A204.1 (cell line): Measurements from ENCODE around the gene GRM8.

Source experiments
- FAIRE-seq: peaks from 2 replicates; lab custom pipeline; 2012; peaks lifted over from hg19 to GRCh38; lab: Jason Lieb, UNC

The GRM8 gene

GRCh38 chr7:127146746-127147536 lies 105.8 kb downstream of the GRM8 start:
- no peak for FAIRE-seq

DNA sequence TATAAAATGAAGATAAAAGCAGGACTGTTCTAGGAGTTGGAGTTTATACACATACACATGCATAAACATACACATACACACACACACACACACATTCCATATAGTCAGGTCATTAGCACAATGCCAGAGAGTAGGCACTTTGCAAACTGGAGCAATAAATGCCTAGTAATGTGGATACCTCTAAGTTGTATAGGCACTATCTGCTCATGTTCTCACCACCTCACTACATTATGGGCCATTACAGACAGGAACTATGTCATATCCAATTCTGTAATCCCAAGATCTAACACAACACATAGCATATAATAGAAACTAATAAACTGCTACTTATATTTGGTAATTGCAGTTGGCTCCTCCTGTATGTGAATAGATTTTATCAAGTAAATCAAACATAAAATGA lies 115.6 kb downstream of the GRM8 start:
- no peak for FAIRE-seq

DNA sequence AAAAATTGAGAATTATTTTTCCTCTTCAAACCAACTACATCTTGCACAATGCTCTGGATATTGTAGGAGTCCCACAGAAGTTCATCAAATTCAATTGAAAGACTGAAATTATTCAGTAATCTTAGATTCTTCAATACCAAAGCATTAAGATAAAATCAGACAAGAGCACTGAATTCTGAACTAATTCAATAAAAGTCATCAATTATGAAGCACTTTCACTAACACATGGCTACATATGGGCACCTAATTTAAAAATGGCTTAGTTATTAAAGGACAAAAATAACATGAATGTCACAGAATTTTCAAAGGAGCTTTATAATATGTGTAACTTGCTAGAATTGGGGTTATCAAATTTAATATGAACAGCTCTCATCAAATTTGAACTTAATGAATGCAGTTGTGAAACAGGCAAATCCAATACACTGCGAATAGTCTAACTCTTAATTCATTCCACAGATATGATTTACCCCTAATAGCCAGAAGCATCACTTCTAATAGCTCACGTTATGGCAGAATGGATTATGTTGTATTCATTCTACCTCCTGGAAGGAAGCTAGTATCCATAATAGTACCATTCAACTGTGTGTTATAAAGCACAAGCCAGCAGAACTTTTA lies 116.8 kb downstream of the GRM8 start:
- no peak for FAIRE-seq

GRCh38 chr7:127123220-127123619 lies 129.5 kb downstream of the GRM8 start:
- no peak for FAIRE-seq

GRCh38 chr7:127119517-127119916 lies 133.2 kb downstream of the GRM8 start:
- FAIRE-seq = no peak

GRCh38 chr7:127114742-127115265 lies 137.9 kb downstream of the GRM8 start:
- FAIRE-seq = no peak

DNA sequence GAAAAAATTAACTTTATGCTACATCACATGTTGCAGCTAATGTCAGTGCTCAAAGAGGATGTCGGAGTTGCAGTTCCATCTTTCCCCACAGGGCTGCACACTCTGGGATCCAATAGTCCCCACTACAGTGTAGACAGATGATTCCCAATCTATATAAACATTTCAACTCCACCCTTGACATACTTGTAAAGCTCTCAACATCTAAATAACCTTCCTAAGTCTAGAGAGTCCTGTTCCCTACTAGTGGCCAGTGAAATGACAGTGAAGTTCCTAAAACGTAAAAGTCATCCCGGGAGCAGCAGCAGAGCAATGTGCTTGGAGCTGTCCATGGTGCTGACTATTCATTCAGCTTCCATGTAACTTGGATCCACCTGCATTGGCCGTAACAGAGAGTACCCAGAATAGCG lies 145.1 kb downstream of the GRM8 start:
- FAIRE-seq = no peak

- FAIRE-seq = no peak
Observed at GRCh38 chr7:127093340-127093739, 159.4 kb downstream of the GRM8 start.

GRCh38 chr7:127091620-127092019 lies 161.1 kb downstream of the GRM8 start:
- FAIRE-seq = no peak

DNA sequence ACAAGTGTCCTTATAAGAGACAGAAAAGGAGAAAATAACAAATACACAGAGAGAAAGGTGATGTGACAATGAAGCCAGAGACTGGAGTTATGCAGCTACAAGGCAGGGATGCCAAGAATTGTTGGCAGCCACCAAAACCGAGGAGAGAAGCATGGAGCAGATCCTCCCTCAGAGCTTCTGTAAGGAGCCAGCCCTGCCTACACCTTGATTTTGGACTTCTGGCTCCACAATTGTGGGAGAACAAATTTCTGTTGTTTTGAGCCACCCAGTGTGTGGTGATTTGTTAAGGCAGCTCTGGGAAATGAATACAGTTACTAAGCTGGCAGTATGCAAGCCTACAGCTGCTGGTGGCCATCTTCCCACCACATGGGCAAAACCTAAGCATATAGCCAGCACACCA lies 163.6 kb downstream of the GRM8 start:
- FAIRE-seq = no peak

GRCh38 chr7:127081539-127081938 lies 171.2 kb downstream of the GRM8 start:
- FAIRE-seq = no peak

DNA sequence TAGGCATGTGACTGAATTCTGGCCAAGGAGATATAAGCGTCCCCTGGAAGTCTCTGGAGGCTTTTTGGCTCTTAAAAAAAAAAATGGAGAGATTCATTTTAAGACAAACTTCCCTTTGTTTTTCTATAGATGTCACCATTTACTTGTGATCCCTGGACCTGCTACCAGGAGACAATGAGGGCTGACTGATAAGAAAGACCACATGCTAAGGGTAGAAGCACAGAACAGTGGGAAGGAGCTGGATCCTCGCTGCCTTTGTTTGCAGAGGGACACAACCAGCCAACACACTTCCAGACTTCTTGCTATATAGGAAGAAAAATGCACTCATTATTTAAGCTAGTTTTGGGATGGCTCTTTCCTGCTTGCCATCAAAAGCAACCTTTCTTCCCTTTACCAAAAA lies 172.2 kb downstream of the GRM8 start:
- no peak for FAIRE-seq

DNA sequence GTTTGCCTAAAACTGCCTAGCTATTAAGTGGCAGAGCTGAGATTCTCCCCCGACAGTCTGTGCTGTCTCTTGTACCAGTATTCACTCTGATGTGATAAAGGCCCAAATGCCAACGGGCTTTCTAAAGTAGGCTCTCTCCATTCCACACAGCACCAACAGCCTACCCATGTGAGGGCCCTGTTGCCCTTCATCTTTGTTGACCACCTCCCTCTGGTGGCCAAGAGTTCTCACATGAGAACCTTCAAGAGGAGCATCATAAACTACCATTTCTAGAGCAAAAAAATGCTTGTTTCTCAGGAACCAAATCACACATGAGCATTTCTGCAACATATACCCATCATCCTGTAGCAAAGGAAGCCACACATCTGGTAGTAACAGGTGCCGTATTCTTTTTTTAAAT lies 185.8 kb downstream of the GRM8 start:
- FAIRE-seq = no peak

DNA sequence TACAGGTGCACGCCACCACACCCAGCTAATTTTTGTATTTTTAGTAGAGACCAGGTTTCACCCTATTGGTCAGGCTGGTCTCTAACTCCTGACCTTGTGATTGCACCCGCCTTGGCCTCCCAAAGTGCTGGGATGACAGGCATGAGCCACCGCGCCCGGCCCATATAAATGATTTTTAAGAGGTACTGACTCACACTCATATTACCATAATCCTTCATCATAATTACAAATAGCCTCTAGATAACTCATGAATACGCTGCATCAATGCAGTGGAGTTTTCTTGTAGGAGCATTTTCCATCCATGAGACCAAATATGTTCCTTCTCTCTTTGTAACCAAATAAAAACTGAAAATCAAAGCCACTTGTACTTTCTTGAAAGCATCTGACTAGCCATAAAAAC lies 193.3 kb downstream of the GRM8 start:
- no peak for FAIRE-seq

- no peak for FAIRE-seq
Observed at GRCh38 chr7:127057918-127058317, 194.8 kb downstream of the GRM8 start.

- FAIRE-seq = no peak
Observed at GRCh38 chr7:127056202-127056601, 196.5 kb downstream of the GRM8 start.

DNA sequence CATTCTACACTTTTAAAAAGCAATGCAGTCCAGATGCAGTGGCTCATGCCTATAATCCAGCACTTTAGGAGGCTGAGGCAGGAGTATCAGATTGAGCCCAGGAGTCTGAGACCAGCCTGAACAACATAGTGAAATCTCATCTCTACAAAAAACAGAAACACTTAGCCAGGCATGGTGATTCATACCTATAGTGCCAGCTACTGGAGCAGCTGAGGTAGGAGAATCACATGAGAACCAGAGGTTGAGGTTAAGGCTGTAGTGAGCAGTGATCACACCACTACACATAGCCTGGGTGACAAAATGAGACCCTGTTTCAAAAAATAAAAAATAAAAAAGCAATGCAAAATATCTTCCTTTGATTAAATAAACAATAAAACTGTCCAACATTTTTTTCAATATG lies 205.2 kb downstream of the GRM8 start:
- FAIRE-seq = no peak

GRCh38 chr7:127041689-127042452 lies 210.9 kb downstream of the GRM8 start:
- no peak for FAIRE-seq

- no peak for FAIRE-seq
Observed at GRCh38 chr7:127040042-127040441, 212.7 kb downstream of the GRM8 start.

DNA sequence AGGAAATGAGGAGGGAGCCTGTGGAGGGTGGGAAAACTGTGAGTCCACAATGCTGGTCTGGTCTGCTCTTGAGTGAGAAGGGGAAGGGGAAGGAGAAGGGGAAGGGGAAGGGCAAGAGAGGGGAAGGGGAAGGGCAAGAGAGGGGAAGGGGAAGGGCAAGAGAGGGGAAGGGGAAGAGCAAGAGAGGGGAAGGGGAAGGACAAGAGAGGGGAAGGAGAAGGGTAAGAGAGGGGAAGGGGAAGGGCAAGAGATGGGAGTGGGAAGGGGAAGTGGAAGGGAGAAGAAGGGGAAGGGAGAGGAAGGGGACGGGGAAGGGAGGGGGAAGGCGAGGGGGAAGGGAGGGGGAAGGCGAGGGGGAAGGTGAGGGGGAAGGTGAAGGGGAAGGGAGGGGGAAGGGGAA lies 213.2 kb downstream of the GRM8 start:
- no peak for FAIRE-seq

DNA sequence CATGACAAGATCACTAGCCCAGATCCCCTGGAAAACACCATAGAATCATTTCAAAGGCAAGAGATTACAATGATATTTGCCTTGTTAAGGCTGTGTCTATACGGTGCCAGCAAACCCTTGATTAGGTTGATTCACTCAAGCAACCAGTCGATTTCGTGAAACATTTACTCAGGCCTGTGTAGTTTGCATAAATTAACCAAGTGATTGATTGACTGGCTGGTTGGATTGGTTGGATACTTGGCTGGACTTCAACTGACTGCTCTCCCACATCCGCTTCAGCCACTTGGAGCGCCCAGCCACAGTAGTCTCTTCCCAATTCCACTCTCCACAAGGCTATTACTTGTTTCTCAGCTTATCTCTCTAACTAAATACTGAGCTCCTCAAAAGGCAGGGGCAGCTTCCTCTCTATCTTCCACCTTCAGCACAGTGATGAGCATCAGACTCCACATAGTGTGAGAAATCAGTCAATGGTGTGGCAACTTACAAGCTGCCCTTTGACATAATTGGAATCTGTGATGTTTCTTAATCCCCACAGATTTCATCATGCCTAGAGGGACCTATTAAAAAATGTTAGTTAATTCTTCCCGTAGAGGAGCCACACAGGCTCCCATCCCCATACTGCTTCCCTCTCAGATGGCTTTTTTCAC lies 217.4 kb downstream of the GRM8 start:
- no peak for FAIRE-seq

- FAIRE-seq = no peak
Observed at GRCh38 chr7:127034186-127034806, 218.4 kb downstream of the GRM8 start.
